DND-41 (cell line): Measurements from ENCODE around the gene SLC6A7.

Source experiments
- ATAC-seq: fragments of 200-7000 bp; cut with Tn5 transposase; 3 replicates; pipeline ENCODE4 v1.9.1; 2021; ENCODE audit warnings: low read depth; ENCODE audit not compliant: insufficient read depth
- DNase-seq: peaks from one replicate; pipeline ENCODE4 v3.0.0-alpha.2; 2020
- H2AFZ ChIP-seq: 2 replicates; pipeline ENCODE4 v1.6.0; 2012; ENCODE audit warnings: low read depth, low read length
- H3K27ac ChIP-seq: 2 replicates; pipeline ENCODE4 v1.5.1; 2012; ENCODE audit warnings: low read length, inconsistent platforms
- H3K27me3 ChIP-seq: fragments of 200-600 bp; sonication (generic); 2 replicates; pipeline ENCODE4 v1.6.0; 2012; ENCODE audit warnings: low read length, mild to moderate bottlenecking, inconsistent platforms; ENCODE audit not compliant: insufficient read depth, poor library complexity
- H3K36me3 ChIP-seq: 2 replicates; pipeline ENCODE4 v1.5.1; 2012; ENCODE audit warnings: low read length, inconsistent platforms; ENCODE audit not compliant: insufficient read depth
- H3K4me1 ChIP-seq: 2 replicates; pipeline ENCODE4 v1.5.1; 2012; ENCODE audit warnings: mild to moderate bottlenecking, low read length; ENCODE audit not compliant: insufficient read depth
- H3K4me2 ChIP-seq: 2 replicates; pipeline ENCODE4 v1.6.0; 2012; ENCODE audit warnings: mild to moderate bottlenecking, moderate library complexity, low read length, inconsistent platforms; ENCODE audit not compliant: insufficient read depth
- H3K4me3 ChIP-seq, 2 experiments: fragments of 200-600 bp in 1 of 2; shearing (Covaris generic) in 1 of 2; 2 replicates each; pipeline ENCODE4 v1.5.1; 2012 to 2016; ENCODE audit warnings: inconsistent platforms in 2 of 2, low read length in 2 of 2, mild to moderate bottlenecking in 2 of 2, low read depth in 1 of 2, moderate library complexity in 1 of 2
- H3K79me2 ChIP-seq: 2 replicates; pipeline ENCODE4 v1.6.0; 2012; ENCODE audit warnings: low read length, inconsistent platforms; ENCODE audit not compliant: insufficient read depth
- H3K9ac ChIP-seq: 2 replicates; pipeline ENCODE4 v1.6.0; 2012; ENCODE audit warnings: low read depth, mild to moderate bottlenecking, inconsistent platforms, low read length, moderate library complexity
- H3K9me3 ChIP-seq: 2 replicates; pipeline ENCODE4 v1.5.1; 2012; ENCODE audit warnings: low read length, moderate library complexity, mild to moderate bottlenecking, inconsistent platforms; ENCODE audit not compliant: insufficient read depth, severe bottlenecking
- H4K20me1 ChIP-seq: 2 replicates; pipeline ENCODE4 v1.6.0; 2012; ENCODE audit warnings: low read length; ENCODE audit not compliant: insufficient read depth
- EZH2 ChIP-seq: IDR thresholded peaks from 3 replicates; pipeline ENCODE4 v1.6.1; 2012; ENCODE audit warnings: borderline replicate concordance, low read depth, mild to moderate bottlenecking, moderate library complexity, low read length, inconsistent platforms; ENCODE audit not compliant: severe bottlenecking
- TF ChIP-seq, protein P1 (sequence below): IDR thresholded peaks from 2 replicates; pipeline ENCODE4 v1.5.1; 2012; ENCODE audit warnings: borderline replicate concordance, low read length, moderate library complexity, mild to moderate bottlenecking; ENCODE audit not compliant: poor library complexity, severe bottlenecking; ENCODE audit errors: extremely low read depth

The SLC6A7 gene

GRCh38 chr5:150234576-150235499 lies 45.0 kb downstream of the SLC6A7 start:
- Histone ChIP-seq H3K36me3 (no peaks in the 10 kb centered on the region), H3K27me3 (peaks cover 5% of the 10 kb centered on the region), H3K9me3 (no peaks in the 10 kb centered on the region), H4K20me1 (peaks cover 3% of the 10 kb centered on the region; the same call in 1 of the 2 replicates), H3K4me2 (no peak overlapping the region), H3K79me2 (no peaks in the 10 kb centered on the region), H3K4me1 (no peaks in the 10 kb centered on the region), H3K27ac (no peak overlapping the region), H3K4me3 (no peak overlapping the region), H2AFZ (no peak overlapping the region), H3K9ac (no peak overlapping the region)
- TF ChIP-seq EZH2, result no peak
- TF ChIP-seq, protein P1, sequence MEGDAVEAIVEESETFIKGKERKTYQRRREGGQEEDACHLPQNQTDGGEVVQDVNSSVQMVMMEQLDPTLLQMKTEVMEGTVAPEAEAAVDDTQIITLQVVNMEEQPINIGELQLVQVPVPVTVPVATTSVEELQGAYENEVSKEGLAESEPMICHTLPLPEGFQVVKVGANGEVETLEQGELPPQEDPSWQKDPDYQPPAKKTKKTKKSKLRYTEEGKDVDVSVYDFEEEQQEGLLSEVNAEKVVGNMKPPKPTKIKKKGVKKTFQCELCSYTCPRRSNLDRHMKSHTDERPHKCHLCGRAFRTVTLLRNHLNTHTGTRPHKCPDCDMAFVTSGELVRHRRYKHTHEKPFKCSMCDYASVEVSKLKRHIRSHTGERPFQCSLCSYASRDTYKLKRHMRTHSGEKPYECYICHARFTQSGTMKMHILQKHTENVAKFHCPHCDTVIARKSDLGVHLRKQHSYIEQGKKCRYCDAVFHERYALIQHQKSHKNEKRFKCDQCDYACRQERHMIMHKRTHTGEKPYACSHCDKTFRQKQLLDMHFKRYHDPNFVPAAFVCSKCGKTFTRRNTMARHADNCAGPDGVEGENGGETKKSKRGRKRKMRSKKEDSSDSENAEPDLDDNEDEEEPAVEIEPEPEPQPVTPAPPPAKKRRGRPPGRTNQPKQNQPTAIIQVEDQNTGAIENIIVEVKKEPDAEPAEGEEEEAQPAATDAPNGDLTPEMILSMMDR, result no peak
- ATAC-seq (no peak), DNase-seq (no peak)

DNA sequence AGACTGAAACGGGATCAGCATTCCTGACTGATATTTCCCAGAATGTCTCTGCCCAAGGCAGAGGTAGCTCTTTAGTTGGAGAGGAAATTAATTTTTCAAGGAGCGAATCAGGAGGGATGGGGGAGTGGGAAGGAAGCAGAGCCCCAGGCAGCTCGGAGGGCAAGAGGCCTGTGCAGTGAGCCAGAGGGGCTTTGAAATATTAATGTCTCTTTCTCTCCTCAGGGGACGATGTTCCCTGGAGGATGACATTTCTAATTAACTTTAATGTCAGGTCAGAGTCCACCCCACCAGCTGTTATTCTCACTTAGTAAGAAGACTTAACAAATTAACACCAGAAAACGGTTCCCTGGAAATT lies 45.6 kb downstream of the SLC6A7 start:
- Histone ChIP-seq H3K9ac (no peak overlapping the region), H3K27me3 (peaks cover 5% of the 10 kb centered on the region), H3K4me3 (no peak overlapping the region), H3K4me1 (no peaks in the 10 kb centered on the region), H3K27ac (no peak overlapping the region), H3K79me2 (no peaks in the 10 kb centered on the region), H3K4me2 (no peak overlapping the region), H3K36me3 (no peaks in the 10 kb centered on the region), H3K9me3 (no peaks in the 10 kb centered on the region), H4K20me1 (peaks cover 5% of the 10 kb centered on the region), H2AFZ (no peak overlapping the region)
- ATAC-seq (no peak), DNase-seq (no peak)
- TF ChIP-seq, protein P1, result no peak
- no peak for TF ChIP-seq EZH2

DNA sequence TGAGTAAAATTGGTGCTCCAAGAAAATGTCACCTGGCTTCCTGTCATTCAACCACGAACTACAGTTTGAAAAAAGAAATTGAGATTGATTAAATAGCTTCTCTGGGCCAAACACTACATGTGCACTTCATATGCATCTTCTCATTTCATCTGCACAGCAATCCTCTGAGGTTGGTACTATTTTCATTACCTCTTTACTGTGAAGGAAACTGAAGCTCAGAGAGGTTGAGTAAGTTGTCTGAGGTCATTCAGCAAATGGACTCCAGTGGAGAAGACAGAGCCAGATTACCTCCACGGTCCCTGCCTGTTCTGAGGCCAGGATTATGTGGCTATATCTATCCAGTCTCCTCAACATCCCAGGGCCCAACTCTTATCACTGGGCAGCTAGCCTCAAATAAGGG lies 46.5 kb downstream of the SLC6A7 start:
- peaks cover 5% of the 10 kb centered on the region for H3K27me3 ChIP-seq
- H3K79me2 ChIP-seq, result no peaks in the 10 kb centered on the region
- no peaks in the 10 kb centered on the region for H3K4me1 ChIP-seq
- no peak overlapping the region for H3K4me3 ChIP-seq
- TF ChIP-seq, protein P1, result no peak
- no peak for TF ChIP-seq EZH2
- no peak overlapping the region for H3K27ac ChIP-seq
- no peak overlapping the region for H2AFZ ChIP-seq
- H3K9me3 ChIP-seq, result no peaks in the 10 kb centered on the region
- H3K9ac ChIP-seq, result no peak overlapping the region
- DNase-seq (no peak), ATAC-seq (no peak)
- no peak overlapping the region for H3K4me2 ChIP-seq
- no peaks in the 10 kb centered on the region for H3K36me3 ChIP-seq
- H4K20me1 ChIP-seq, result peaks cover 4% of the 10 kb centered on the region
